ENCODE measurements around the gene UBASH3A.

The UBASH3A gene

DNA sequence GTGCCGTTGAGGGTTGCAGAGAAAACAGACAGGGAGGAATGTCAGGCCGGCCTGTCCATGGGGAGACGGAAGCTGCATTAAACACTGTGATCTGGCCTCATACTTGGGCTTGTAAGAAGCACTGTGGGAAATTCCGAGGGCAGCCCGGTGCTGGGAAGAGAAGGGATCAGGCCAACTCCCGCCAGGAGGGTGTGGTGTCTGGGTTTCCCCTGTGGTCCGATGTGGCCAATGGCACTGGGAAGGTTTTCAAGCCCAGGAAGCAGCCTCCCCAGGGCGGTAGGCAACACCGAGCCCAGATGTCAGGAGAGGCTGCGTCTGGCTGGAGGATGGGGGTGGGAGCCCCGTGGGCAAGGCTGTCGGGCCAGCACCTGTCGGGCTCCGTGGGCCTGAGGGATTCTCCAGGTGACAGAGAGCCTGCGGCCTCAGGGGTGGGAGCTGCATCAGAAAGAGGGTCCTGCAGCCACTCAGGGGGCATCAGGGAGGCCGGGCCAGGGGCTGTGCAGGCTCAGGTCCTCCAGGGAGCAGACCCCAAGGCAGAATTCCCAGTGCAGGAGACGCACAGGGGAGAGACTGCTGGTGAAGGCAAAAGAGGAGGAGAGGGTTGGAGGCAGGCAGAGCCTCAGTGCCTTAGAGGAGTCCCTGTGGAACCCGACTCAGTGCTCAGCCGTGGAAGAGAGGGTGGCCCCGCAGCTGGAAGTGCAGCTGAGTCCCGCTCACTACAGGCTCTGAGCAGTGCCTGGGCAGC lies 8.4 kb downstream of the UBASH3A start:
- no peak for DNase-seq

DNA sequence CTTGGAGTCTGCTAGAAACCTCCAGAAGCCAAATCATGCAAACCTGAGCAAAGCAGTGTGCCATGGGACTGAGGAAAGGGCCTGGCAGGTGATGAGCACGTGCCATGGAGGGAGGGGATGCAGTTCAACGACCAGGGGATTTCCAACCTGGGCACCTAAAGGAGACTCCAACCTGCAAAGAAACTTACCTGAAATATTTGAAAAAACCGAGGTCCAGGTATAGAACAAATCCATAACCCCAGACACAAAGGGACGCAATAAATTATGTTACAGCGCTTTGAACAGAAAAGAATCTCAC lies 8.9 kb downstream of the UBASH3A start:
- no peak for DNase-seq

DNA sequence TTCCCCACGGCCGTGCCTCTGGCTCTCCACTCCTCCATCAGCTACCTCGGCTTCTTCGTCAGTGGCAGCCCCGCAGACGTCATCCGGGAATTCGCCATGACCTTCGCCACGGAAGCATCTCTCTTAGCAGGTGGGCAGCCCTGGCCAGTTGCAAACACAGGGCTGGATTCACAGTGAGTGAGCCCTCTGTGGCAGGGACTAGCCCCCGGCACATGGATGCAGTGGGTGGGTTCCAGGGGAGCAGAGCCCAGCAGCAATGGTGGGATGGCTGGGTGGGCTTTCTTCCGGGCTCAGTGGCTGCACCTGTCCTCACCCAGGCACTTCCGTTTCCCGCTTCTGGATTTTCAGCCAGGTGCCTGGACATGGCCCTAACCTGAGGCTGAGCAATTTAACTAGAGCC lies 9.4 kb downstream of the UBASH3A start:
- no peak for DNase-seq

DNA sequence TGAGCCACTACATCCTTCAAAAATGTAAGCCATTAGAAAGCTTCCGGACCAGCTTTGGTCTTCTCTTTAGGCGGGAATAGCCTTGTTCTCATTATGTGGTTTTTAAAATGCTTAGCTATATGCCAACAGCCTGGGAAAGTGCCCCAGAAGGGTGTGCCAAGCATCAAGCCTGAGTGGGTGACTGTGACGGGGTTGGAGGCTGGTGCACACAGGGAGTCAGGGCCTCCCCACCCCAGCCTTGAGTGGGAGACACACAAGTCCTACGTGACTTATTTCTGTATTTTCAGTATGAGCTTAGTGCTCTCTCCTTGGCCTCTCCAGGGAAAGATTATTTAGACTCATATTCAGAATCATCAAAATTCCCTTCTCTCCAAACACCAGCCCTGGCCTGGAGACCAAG lies 9.8 kb downstream of the UBASH3A start:
- DNase-seq, result no peak

DNA sequence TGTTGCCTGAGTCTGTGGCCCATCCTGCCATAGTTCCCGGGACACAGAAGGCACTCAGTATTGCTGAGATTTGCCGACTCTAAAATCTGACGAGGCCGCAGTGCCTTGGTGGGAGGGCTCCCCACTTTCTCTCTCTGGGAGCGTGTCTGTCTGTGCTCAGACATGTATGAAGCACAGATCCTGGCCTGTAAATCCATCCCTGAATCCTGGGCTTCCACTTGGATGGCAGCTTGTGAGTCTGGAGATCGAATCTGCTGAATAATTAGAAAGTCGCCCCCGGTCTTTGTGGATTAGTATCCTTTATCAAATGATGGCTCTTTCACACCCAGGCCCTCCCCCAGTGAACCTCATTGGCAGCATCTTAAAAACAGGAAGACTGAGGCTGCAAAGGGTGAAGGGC lies 10.4 kb downstream of the UBASH3A start:
- DNase-seq, result no peak

DNA sequence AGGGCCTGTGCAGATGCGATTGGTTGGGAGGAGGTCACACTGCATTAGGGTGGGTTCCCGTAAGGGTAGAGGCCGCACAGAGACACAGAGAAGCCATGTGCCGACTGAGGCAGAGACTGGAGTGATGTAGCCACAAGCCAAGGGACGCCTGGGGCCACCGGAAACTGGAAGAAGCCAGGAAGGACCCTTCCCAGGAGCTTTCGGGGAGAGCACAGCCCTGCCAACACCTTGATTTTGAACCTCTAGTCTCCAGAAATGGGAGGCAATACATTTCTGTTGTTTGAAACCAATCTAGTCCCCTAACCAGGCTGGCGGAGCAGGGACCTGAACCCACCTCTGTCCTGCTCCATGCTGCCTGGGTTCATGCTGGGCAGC lies 10.8 kb downstream of the UBASH3A start:
- no peak for DNase-seq

DNA sequence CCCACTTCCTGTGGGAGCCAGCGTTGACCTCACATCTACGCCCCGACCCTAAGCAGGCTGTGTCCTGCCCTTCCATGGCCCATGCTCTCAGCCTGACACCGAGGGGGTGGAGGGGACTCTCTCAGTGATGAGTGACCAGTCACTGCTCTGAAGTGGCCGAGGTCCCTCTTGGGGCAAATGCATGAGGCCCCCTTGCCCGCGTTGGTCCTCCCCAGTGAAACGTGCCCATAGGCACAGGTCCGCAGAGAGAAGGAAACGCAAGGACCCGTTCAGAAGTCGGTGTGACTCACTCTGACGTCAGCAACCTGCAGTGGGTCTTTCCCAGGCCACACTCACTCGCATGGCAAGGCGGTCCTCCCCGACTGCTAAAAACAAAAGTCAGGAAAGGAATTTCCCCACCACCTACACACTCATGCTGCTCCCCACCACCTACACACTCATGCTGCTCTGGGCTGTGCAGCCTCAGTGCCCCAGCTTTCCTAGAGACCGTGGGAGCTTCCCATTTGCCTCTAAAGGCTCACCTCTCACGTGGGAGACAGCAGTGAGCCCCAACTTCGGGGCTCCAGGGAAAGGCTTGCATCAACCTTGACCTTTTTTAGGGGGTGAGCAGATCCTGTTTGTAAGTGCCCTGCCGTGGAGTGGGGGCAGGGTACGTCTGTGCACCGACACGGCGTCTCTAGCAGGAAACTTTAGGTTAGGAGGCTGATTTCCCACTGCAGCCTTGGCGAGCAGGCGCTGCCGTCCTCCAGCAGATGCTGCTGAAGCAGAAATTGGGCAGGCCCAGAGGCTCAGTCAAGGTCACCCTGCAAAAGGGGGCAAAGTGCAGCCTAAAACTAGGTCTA lies 11.4 kb downstream of the UBASH3A start:
- peak; percentile 51 for DNase-seq

DNA sequence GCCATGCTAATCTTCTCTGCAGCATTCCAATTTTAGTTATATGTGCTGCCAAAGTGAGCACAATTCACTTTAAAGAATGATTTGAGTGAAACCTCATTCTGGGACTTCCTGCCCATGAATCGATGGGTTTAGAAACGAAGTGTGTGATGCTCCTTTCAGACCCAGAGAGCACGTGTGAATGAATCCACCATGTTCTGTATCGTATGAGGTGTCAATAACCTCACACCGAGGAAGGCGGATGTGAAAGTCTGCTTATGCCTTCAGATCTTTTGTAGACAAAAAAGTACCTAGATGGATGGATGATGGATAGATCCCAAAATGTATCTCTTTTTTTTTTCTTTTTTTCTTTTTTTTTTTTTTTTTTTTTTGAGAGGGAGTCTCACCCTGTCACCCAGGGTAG lies 13.8 kb downstream of the UBASH3A start:
- no peak for DNase-seq

DNA sequence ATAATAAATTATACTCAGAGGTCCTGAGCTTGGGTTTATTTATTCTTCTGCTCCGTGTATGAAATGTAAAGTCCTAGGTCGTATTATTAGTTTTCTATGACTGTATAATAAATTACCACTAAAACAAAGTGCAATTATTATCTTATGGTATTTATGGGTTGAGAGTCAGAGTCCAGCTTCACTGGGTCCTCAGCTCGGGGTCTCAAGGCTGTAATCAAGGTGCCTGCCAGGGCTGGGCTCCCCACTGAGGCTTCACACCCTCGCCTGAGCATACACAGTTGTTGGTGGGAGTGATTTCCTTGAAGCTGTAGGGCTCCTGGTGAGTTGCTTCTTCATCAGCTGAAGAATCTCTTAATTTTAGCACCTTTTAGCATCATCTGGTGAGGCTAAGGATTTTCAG lies 15.2 kb downstream of the UBASH3A start:
- DNase-seq, result no peak

DNA sequence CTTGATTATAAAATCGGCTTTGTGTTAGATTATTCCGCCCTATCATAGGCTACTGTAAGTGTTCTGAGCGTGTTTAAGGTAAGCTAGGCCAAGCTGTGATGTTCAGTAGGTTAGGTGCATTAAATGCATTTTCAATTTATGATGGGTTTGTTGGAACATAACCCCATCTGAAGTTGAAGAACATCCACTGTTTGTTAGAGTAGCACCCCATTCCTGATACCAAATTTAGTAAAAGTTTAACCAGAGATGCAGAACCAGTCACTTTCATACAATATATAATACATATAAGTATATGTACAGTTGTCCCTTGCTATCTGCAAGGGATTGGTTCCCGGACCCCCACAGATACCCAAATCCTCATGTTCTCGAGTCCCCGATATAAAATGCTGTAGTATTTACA lies 16.1 kb downstream of the UBASH3A start:
- no peak for DNase-seq

DNA sequence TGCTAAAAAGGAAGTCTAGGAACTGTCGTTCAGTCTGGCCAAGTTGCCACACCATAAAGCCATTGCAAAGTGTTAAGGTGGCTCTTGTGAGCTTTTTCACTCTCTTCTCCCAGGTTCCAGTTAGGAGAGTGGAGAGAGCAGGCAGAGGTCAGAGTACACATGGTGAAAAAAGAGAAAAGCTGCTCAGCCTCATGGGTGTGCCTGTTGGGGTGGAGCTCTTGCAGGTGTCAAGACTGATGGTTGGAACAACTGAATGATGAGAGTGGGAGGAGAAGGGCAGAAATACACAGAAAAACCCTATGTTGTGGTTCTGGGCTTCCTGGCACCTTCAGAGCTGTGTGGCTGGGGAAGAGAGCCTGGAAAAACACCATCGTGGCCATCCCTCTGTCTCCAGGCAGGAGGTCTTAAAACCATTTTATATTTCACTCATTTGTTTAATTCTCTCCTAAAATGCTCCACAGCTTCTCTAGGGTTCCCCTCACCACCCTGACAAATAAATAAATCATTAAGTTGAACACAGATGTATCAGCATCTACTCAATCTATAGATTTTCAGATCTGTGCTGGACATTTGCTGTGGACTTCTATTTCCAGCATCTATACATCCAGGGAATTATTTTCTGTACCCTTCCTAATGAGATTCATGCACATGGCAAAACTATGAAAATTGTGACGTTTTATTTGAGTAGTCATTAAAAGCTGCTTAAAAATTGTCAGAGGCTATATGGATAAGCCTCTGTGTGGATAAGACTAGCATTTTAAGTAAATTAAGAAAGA lies 17.5 kb downstream of the UBASH3A start:
- DNase-seq, result no peak

DNA sequence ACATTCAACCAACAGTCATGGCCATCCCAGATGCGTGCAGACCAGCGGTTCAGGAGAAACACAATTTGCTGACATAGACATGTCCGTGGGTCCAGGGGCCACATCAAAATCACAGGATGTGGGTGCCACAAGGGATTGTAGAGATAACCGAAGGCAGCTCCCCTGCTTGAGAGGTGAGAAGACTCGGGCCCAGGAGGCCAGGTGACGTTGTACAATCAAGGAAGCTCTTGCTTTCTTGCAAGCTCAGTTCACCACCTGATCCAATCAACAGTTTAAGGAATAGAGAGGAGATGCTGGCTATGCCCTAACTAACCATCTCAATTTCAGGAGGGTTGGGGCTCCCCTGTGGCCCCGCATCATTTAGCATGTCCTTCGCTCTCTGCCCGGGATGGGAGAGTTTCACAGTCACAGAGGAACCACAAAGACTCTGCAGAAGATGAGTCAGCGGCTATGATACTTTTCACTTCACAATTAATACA lies 19.5 kb downstream of the UBASH3A start:
- no peak for DNase-seq

DNA sequence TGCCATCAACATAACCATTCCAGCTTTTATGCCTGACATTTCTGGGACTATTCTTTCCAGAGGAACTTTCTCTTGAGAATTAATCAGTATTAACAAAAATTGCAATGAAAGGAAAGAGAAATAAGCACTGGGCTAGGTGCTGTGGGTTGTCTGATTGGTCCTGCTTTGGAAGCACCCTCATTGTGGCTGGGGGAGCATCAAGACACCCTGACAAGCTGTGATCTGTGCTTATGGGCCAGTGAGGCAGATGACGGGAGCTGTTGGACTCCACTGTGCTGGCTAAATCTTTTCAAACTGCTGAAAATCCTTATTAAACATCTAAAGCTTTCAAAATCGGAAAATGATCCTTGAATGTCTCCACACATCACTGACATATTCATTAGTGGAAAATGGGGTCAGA lies 20.0 kb downstream of the UBASH3A start:
- DNase-seq, result no peak

DNA sequence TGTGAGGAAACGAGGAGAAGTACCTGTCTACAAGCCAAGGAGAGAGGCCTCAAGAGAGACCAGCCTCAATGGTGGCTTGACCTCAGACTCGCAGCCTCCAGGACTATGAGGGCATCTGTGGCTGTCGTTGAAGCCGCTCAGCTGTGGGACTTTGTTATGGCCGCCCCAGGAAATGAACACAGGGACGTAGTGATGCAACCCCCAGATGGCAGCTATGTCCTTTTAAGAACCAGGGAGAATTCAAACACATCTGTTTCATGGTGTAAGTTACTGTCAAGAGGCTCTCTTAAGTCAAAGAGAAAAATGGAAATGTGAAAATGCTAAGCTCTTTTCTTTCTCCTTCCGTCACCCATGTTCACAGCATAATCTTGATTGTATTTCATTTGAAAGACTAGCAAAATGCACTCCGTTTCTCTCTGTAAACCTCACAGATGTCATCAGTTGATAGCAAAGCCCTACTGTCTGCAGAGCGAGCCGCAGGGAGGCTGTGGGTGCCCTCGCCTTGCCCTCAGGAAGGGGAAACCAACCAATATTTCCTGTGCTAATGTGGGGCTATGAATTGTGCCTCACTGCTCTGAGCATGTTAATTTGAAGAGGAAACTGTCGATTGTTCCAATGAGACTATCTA lies 21.3 kb downstream of the UBASH3A start:
- DNase-seq, result no peak

DNA sequence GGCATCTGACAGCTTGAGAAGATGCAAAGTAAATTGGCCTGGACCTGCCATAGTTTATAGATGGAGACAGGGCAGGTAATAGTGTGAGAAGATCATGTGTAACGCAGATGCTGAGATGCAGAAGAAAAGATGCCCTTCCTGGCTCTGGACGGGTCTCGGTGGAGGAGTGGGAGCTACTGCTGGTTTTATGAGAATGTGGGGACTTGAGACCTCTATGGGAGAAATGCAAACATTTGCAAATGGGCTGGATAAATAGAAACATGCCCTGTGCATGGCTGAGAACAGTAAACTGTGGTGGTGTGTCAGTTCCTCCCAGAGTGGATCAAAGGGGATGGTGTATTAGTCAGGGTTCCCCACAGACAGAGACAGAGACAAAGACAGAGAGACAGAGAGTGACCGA lies 21.9 kb downstream of the UBASH3A start:
- no peak for DNase-seq

DNA sequence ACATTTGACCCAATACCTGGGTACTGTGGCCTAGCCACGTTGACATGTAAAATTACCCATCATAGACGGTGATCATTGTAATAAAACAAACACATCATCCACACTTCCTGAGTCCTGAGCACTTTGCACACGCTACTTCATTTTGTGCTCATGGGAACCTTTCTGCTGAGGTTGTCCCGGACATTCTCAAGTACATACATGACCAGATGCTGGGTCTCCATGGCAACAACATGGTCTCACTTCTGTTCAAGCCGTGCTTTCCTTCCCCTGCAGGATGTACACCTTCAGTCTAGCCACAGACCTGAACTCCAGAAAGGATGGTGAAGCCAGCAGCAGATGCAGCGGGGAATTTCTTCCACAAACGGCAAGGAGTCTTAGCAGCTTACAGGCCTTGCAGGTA lies 22.7 kb downstream of the UBASH3A start:
- no peak for DNase-seq

DNA sequence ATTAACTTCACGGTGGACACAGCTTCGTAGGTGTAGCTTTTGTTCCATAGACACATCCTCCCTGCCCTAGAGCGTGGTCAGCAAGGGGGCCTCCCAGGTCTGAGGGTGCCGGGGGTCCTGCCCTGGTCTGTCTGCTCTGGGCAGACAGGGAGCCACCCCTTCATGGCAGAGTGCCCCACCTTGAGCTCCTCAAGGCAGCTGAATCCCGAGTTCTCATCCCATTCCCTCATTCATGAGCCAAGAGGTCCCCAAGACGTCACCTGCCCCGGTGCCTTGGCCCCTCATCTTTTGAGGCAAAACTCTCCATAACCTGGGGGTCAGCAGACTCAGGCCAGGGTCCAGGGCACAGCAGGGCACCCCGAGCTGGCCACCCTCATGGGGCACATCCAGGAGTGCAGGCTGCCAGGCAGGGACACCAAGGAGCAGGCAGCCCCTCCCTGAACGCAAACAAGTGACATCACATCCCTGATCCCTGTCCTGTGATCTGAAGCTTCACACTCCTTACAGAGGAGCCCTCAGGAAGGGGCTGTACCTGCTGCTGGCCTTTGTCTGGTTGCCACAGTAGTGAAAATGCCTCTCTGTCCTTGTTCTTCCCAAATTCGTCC lies 23.3 kb downstream of the UBASH3A start:
- no peak for DNase-seq

DNA sequence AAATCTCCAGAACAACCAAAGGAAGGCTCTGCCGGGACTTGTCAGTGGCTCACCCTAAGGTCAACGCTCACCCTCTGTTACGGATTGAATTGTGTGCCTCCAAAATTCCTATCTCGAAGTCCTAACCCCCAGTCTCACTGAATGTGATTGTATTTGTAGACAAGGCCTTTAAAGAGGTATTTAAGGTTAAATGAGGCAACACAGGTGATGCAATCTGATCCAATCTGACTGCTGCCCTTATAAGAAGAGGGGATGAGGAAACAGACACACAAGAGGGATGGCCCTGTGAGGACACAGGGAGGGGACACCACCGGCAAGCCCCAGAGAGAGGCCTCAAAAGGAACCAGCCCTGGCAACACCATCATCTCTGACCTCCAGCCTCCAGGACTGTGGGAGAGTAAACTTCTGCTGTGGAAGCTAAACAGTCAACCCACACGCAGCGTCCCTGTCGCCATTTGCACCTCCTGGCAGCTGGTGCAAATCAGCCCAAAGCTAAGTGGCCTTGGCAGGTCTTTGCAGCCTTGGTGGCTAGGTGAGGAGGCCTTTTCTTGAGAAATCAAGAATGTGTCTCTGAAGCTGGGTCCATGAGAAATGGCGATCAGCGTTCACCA lies 24.2 kb downstream of the UBASH3A start:
- no peak for DNase-seq

DNA sequence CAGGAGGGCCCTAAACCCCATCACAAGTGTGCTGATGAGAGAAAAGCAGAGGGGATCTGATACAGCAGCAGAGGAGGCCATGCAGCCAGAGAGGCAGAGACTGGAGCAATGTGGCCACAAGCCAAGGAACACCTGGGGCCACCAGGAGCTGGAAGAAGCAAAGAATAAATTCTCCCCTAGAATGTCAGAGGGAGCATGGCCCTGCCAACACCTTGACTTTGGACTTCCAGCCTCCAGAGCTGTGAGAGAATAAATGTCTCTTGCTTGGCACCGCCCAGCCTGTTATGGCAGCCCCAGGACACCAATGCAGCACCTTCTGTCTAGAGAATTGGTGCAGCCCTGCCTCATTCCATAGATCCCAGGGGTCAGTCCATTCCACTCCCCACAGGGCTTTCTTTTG lies 25.3 kb downstream of the UBASH3A start:
- DNase-seq, result no peak

DNA sequence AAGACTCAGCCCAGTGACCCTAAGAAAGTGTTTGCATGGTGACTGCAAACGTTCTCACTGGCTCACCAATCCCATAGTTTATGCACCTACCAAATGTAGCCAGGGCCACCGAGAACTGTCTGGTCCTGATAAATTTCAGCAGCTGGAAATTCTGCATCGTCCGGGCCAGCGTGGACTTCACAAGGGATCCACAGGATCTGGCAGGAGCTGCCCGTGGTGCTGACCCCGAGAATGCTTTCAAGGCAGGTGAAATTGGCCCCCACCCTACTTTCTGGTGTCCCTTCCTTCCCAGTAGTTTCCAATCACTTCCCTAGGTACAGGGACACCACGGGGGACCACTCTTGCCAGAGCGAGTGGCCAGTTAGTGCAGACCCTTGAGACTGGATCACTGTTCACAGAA lies 26.2 kb downstream of the UBASH3A start:
- DNase-seq, result no peak

DNA sequence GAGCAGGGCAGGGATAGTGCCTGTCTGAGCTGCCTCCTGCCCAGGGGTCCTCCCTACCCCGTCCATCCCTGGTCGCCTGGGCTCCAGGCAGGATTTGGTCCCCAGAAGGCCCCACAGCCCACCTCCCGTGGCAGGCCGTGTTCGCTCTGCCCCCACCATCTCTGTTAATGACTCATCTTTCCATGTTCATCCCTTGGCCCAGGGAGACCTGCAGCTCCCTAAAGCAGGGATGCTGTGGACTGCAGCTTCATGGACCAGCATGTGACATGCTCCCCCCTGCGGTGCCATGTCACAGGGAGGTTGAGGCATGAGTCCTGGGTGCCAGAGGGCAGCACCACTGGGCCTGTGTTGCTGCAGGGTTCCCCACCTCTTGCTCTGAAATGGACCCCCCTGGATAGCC lies 26.8 kb downstream of the UBASH3A start:
- no peak for DNase-seq

DNA sequence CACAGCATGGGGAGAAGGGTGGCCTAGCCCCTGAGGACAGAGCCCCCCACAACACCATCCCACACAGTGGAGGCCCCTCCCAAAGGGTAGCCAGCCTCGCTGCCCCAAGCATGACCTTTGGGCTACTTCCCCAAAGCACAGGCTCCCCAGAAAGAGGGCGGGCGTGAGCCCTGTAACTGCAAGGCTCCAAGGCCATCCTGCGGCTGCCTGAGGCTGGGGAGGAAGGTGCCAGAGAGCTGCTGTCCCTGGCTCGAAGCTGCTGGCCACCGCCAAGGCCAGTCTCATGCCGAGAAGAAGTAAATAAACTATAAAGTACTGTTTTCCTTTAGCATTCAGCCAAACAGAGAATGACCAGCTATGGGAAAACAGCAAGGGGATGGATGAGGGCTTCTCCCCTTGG lies 27.5 kb downstream of the UBASH3A start:
- DNase-seq, result no peak

DNA sequence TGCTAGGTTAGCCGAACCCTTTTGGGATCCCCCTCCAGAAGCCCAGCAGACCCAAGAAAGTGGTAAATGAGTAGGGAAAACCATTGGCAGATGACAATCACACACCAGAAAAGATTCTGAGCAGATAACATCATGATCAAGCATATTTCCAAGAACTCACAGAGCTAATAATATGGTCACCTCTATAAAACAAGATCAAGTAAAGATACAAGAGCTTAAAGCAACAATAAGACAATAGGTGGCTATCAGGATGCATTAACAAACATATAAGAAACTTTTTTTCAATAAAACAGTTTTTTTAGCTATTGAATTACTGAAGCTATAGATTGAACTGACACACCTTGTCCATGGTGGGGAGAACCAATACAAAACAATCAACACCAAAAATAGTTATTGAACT lies 29.0 kb downstream of the UBASH3A start:
- no peak for DNase-seq

All from fibroblast of skin of right biceps (primary cell).